ENCODE results near the gene NKX6-1.

NKX6-1 gene

GRCh38 chr4:84497504-84498202, 1.4 kb downstream of the NKX6-1 start:
- DNase-seq, result no peak

- DNase-seq, result no peak
Measured at GRCh38 chr4:84496706-84497503, 2.2 kb downstream of the NKX6-1 start.

GRCh38 chr4:84496331-84496705, 2.8 kb downstream of the NKX6-1 start:
- no peak for DNase-seq

GRCh38 chr4:84495794-84496261, 3.3 kb downstream of the NKX6-1 start:
- DNase-seq, result no peak

- no peak for DNase-seq
Measured at GRCh38 chr4:84495118-84495793, 3.8 kb downstream of the NKX6-1 start.

- no peak for DNase-seq
Measured at GRCh38 chr4:84494531-84494930, 4.6 kb downstream of the NKX6-1 start.

- DNase-seq, result no peak
Measured at GRCh38 chr4:84494076-84494475, 5.0 kb downstream of the NKX6-1 start.

- DNase-seq, result no peak
Measured at GRCh38 chr4:84493092-84493850, 5.8 kb downstream of the NKX6-1 start.

- DNase-seq, result no peak
Measured at GRCh38 chr4:84492737-84493091, 6.4 kb downstream of the NKX6-1 start.

- DNase-seq, result no peak
Measured at GRCh38 chr4:84492290-84492689, 6.8 kb downstream of the NKX6-1 start.

- no peak for DNase-seq
Measured at GRCh38 chr4:84491481-84491880, 7.6 kb downstream of the NKX6-1 start.

- DNase-seq, result no peak
Measured at GRCh38 chr4:84490663-84491062, 8.4 kb downstream of the NKX6-1 start.

GRCh38 chr4:84484236-84484635, 14.9 kb downstream of the NKX6-1 start:
- DNase-seq, result no peak

GRCh38 chr4:84483688-84484087, 15.4 kb downstream of the NKX6-1 start:
- DNase-seq, result no peak

GRCh38 chr4:84482564-84483563, 16.2 kb downstream of the NKX6-1 start:
- no peak for DNase-seq

- no peak for DNase-seq
Measured at GRCh38 chr4:84481860-84482245, 17.2 kb downstream of the NKX6-1 start.

GRCh38 chr4:84481077-84481859, 17.8 kb downstream of the NKX6-1 start:
- no peak for DNase-seq

- no peak for DNase-seq
Measured at GRCh38 chr4:84480082-84480481, 19.0 kb downstream of the NKX6-1 start.

GRCh38 chr4:84479663-84480062, 19.4 kb downstream of the NKX6-1 start:
- no peak for DNase-seq

GRCh38 chr4:84477738-84478137, 21.4 kb downstream of the NKX6-1 start:
- no peak for DNase-seq

- DNase-seq, result no peak
Measured at GRCh38 chr4:84474107-84474506, 25.0 kb downstream of the NKX6-1 start.

Measured in NCI-H187 (cell line).